Left lung (tissue), 10 donors: ENCODE data around the gene FOXK1. TPM values are rescaled to one million over a fixed set of nuclear protein-coding genes. Genes with fewer than 3 reads are reported as not detected.
A peak's percentile ranks its signal among the peaks of the same experiment; 100 is the strongest.

ENCODE experiments used
- ATAC-seq: fragments of 200-7000 bp; cut with Tn5 transposase; one replicate; pipeline ENCODE4 v1.9.1; 2020; ENCODE audit warnings: moderate library complexity
- DNase-seq, 4 donors: peaks; one replicate each; pipeline ENCODE4 v3.0.0-alpha.2; 2013 to 2020
- H3K27ac ChIP-seq, 2 donors: fragments of 200-600 bp; sonication (generic) in 1 of 2; one replicate each; pipeline versions ENCODE4 v1.5.0 to v1.8.0; 2020 to 2021
- H3K27me3 ChIP-seq, 2 donors: fragments of 200-600 bp; sonication (generic) in 1 of 2; one replicate each; pipeline versions ENCODE4 v1.5.0 to v1.8.0; 2020 to 2021
- H3K36me3 ChIP-seq, 2 donors: fragments of 200-600 bp; sonication (generic) in 1 of 2; one replicate each; pipeline versions ENCODE4 v1.5.0 to v1.8.0; 2020 to 2021
- H3K4me1 ChIP-seq, 2 donors: fragments of 200-600 bp; one replicate each; pipeline ENCODE4 v1.8.0; 2021
- H3K4me3 ChIP-seq, 2 donors: fragments of 200-600 bp; sonication (generic) in 1 of 2; one replicate each; pipeline versions ENCODE4 v1.5.0 to v1.8.0; 2020 to 2021; ENCODE audit warnings: mild to moderate bottlenecking in 1 of 2
- H3K9me3 ChIP-seq, 2 donors: fragments of 200-600 bp; sonication (generic) in 1 of 2; one replicate each; pipeline versions ENCODE4 v1.5.0 to v1.8.0; 2020 to 2021
- CTCF ChIP-seq, 2 donors: fragments of 200-600 bp; sonication (generic) in 1 of 2; IDR thresholded peaks; one replicate each; pipeline versions ENCODE4 v1.5.0 to v1.8.0; 2021; ENCODE audit warnings: antibody characterized with exemption in 2 of 2
- intact Hi-C, 2 donors: fragments of 100-400 bp; cut with DNase I; formaldehyde crosslinking; loops; one replicate each; pipeline versions ENCODE4 v1.11.2 to v1.14.2; 2022
- polyA plus RNA-seq, 6 donors: library from polyadenylated mRNA; unstranded; fragments of 120-200 nt; gene quantifications; one replicate each; pipeline ENCODE4 v1.2.1, GENCODE V29; 2013; ENCODE audit not compliant: insufficient read length in 6 of 6
- total RNA-seq, 2 donors: library from RNA; stranded (reverse); fragmentation: NEBNext Ultra II Directional; extraction: Animal tissue kit (Norgen Biotek cat#: 25700); gene quantifications; one replicate each; pipeline ENCODE4 v1.2.1, GENCODE V29; 2021
- donor health status: DM: no; HTN: yes; CAD: no.
- donor health status: DM: no; HTN: no; CAD: no.

The FOXK1 gene
- total and polyA plus RNA-seq, 8 donors, result 15.1 to 29.2 (median 18.8) TPM

GRCh38 chr7:4722308-4722707 is 40.2 kb downstream of the FOXK1 start:
- H3K27ac ChIP-seq, result no peak overlapping the region
- no peaks in the 10 kb centered on the region for H3K27me3 ChIP-seq
- H3K9me3 ChIP-seq, result no peaks in the 10 kb centered on the region
- H3K4me3 ChIP-seq, result no peak overlapping the region
- no peak for TF ChIP-seq CTCF (IDR thresholded peaks at IDR 0.05)
- no peak for ATAC-seq
- peaks cover 16 to 47% of the 10 kb centered on the region in 2 donors for H3K4me1 ChIP-seq
- intact Hi-C loops, result no loop called here
- no peak for DNase-seq
- peaks cover 0 to 18% of the 10 kb centered on the region in 2 donors for H3K36me3 ChIP-seq

- DNase-seq (no peak), ATAC-seq (no peak)
- peaks cover 16 to 52% of the 10 kb centered on the region in 2 donors for H3K4me1 ChIP-seq
- H3K36me3 ChIP-seq, result peaks cover 0 to 22% of the 10 kb centered on the region in 2 donors
- no peak overlapping the region for H3K4me3 ChIP-seq
- H3K9me3 ChIP-seq, result no peaks in the 10 kb centered on the region
- TF ChIP-seq CTCF (IDR thresholded peaks at IDR 0.05), result no peak
- intact Hi-C loops, result no loop called here
- H3K27me3 ChIP-seq, result no peaks in the 10 kb centered on the region
- H3K27ac ChIP-seq, result no peak overlapping the region
These were observed 41.0 kb downstream of the FOXK1 start for GRCh38 chr7:4722960-4723630.

- ATAC-seq (peak; percentile 3), DNase-seq (no peak)
- TF ChIP-seq CTCF (IDR thresholded peaks at IDR 0.05), result no peak
- peak overlapping the region; percentile 92 to 94 for H3K27ac ChIP-seq
- peaks cover 16 to 51% of the 10 kb centered on the region in 2 donors for H3K4me1 ChIP-seq
- no peaks in the 10 kb centered on the region for H3K27me3 ChIP-seq
- peaks cover 0 to 20% of the 10 kb centered on the region in 2 donors for H3K36me3 ChIP-seq
- intact Hi-C loops, result no loop called here
- no peaks in the 10 kb centered on the region for H3K9me3 ChIP-seq
- peak overlapping the region; percentile 39 to 46 for H3K4me3 ChIP-seq
These were observed 42.5 kb downstream of the FOXK1 start for GRCh38 chr7:4724648-4725013.

- intact Hi-C loops, result no loop called here
- peaks cover 16 to 51% of the 10 kb centered on the region in 2 donors for H3K4me1 ChIP-seq
- no peaks in the 10 kb centered on the region for H3K9me3 ChIP-seq
- H3K4me3 ChIP-seq, result peak overlapping the region; percentile 39 to 46
- peak; percentile 72 to 94 (median 84) for DNase-seq
- peak; percentile 90 for ATAC-seq
- peaks cover 0 to 24% of the 10 kb centered on the region in 2 donors for H3K36me3 ChIP-seq
- H3K27me3 ChIP-seq, result no peaks in the 10 kb centered on the region
- TF ChIP-seq CTCF (IDR thresholded peaks at IDR 0.05), result no peak
- H3K27ac ChIP-seq, result peak overlapping the region; percentile 92 to 94
These were observed 43.1 kb downstream of the FOXK1 start for GRCh38 chr7:4725014-4725849.

- intact Hi-C loops, result no loop called here
These were observed 43.9 kb downstream of the FOXK1 start for GRCh38 chr7:4725850-4726450.

More at GRCh38 chr7:4725850-4726450, 43.9 kb downstream of the FOXK1 start:
- TF ChIP-seq CTCF (IDR thresholded peaks at IDR 0.05), result no peak
- DNase-seq, result no peak
- peaks cover 16 to 51% of the 10 kb centered on the region in 2 donors for H3K4me1 ChIP-seq
- H3K27ac ChIP-seq, result peak overlapping the region; percentile 92 to 94
- H3K27me3 ChIP-seq, result no peaks in the 10 kb centered on the region
- no peaks in the 10 kb centered on the region for H3K9me3 ChIP-seq
- peaks cover 0 to 25% of the 10 kb centered on the region in 2 donors for H3K36me3 ChIP-seq
- peak; percentile 5 for ATAC-seq
- peak overlapping the region; percentile 39 to 46 for H3K4me3 ChIP-seq
